ENCODE measurements around the gene SV2A. TPM values are rescaled to one million over a fixed set of nuclear protein-coding genes. Genes with fewer than 3 reads are reported as not detected.

The SV2A gene
- total RNA-seq, 2 experiments from 2014 or later, result 14.4 to 15.2 TPM

Other genes starting within 250 kb of the SV2A start
- 1 to 10 TPM in 1 of 2 experiments, under 1 TPM in 1; 0.58 to 1.1 TPM for gene FCGR1A, start 135.2 kb downstream of the SV2A start, total RNA-seq
- gene BOLA1, start 18.3 kb downstream of the SV2A start, total RNA-seq, result 10 to 100 TPM; 24.9 to 27.2 TPM
- gene SF3B4, start 10.0 kb upstream of the SV2A start, total RNA-seq, result 10 to 100 TPM; 82.3 to 84.3 TPM
- gene MTMR11, start 19.0 kb upstream of the SV2A start, total RNA-seq, result 10 to 100 TPM; 19.2 to 20.7 TPM
- gene OTUD7B, start 92.9 kb upstream of the SV2A start, total RNA-seq, result 10 to 100 TPM; 15.9 to 17.4 TPM
- gene VPS45, start 149.9 kb upstream of the SV2A start, total RNA-seq, result 10 to 100 TPM; 35.4 to 39.0 TPM
- 10 to 100 TPM; 89.8 to 92.9 TPM for gene PLEKHO1, start 232.1 kb upstream of the SV2A start, total RNA-seq

Data from activated CD4-positive, alpha-beta memory T cell treated with anti-CD3 and anti-CD28 coated beads, Interleukin-2, amount 10 ng/mL, durations not matched to agents 7 days and 5 days (primary cell).